PC-3 (cell line): ENCODE results near the gene PYDC2. TPM values are rescaled to one million over a fixed set of nuclear protein-coding genes. Genes with fewer than 3 reads are reported as not detected.
"Not testable (repeated sequence)": the region's sequence is repeated elsewhere in the genome, so short reads cannot be mapped to it uniquely, and the experiment has no call there.

Experiments
- ATAC-seq: fragments of 200-7000 bp; cut with Tn5 transposase; 2 replicates; pipeline ENCODE4 v1.9.1; 2020; ENCODE audit warnings: mild to moderate bottlenecking, moderate library complexity
- BruUV-seq: library from RNA; stranded (reverse); fragments of 400-500 nt; replicated peaks from 2 replicates; lab custom pipeline; 2021; lab: Mats Ljungman, UMichigan
- CTCF ChIA-PET: fragments of 300-600 bp; sonication (Branson Sonifier 250); formaldehyde crosslinking; loops from one replicate; lab custom pipeline; 2022; ENCODE audit warnings: antibody characterized with exemption; lab: Charles Lee
- POLR2A ChIA-PET: fragments of 300-600 bp; sonication (Branson Sonifier 250); formaldehyde crosslinking; loops from one replicate; lab custom pipeline; 2022; ENCODE audit warnings: antibody characterized with exemption; ENCODE audit not compliant: unreplicated experiment; lab: Charles Lee
- DNase-seq: peaks from one replicate; pipeline ENCODE4 v3.0.0-alpha.2; 2015
- H2AFZ ChIP-seq: fragments of 300-600 bp; sonication (generic); 2 replicates; pipeline ENCODE4 v1.6.0; 2016; ENCODE audit warnings: antibody characterized with exemption, low read length
- H3F3A ChIP-seq: fragments of 300-600 bp; sonication (generic); one replicate; pipeline ENCODE4 v1.6.0; 2017; ENCODE audit warnings: antibody characterized with exemption, low read length, control low read depth, mild to moderate bottlenecking; ENCODE audit not compliant: unreplicated experiment
- H3K27ac ChIP-seq: fragments of 300-600 bp; sonication (generic); 2 replicates; pipeline ENCODE4 v1.5.1; 2016; ENCODE audit warnings: mild to moderate bottlenecking, low read length
- H3K27me3 ChIP-seq: fragments of 300-600 bp; sonication (generic); 2 replicates; pipeline ENCODE4 v1.6.1; 2016; ENCODE audit warnings: low read length, mixed read lengths
- H3K36me3 ChIP-seq: fragments of 300-600 bp; sonication (generic); 2 replicates; pipeline ENCODE4 v1.6.1; 2016; ENCODE audit warnings: low read depth, mixed run types, low read length, mixed read lengths
- H3K4me1 ChIP-seq: fragments of 300-600 bp; sonication (generic); 2 replicates; pipeline ENCODE4 v1.5.1; 2016; ENCODE audit warnings: low read length; ENCODE audit not compliant: insufficient read depth
- H3K4me2 ChIP-seq: fragments of 300-600 bp; sonication (generic); 2 replicates; pipeline ENCODE4 v1.6.0; 2016; ENCODE audit warnings: low read length
- H3K4me3 ChIP-seq: fragments of 300-600 bp; sonication (generic); 2 replicates; pipeline ENCODE4 v1.5.1; 2016; ENCODE audit warnings: mild to moderate bottlenecking, low read length, mixed read lengths
- H3K79me2 ChIP-seq: fragments of 300-600 bp; sonication (generic); 2 replicates; pipeline ENCODE4 v1.6.1; 2017; ENCODE audit warnings: low read length, mixed read lengths
- H3K9ac ChIP-seq: fragments of 300-600 bp; sonication (generic); 2 replicates; pipeline ENCODE4 v1.6.0; 2016; ENCODE audit warnings: mild to moderate bottlenecking, low read length
- H3K9me2 ChIP-seq: fragments of 300-600 bp; sonication (generic); replicated peaks from 2 replicates; pipeline ENCODE4 v1.6.1; 2016; ENCODE audit warnings: mixed run types, low read length, mixed read lengths
- H3K9me3 ChIP-seq: fragments of 300-600 bp; sonication (generic); 2 replicates; pipeline ENCODE4 v1.6.1; 2016; ENCODE audit warnings: low read length, mixed read lengths
- H4K20me1 ChIP-seq: fragments of 300-600 bp; sonication (generic); 2 replicates; pipeline ENCODE4 v1.6.1; 2016; ENCODE audit warnings: low read length, mixed read lengths
- CTCF ChIP-seq: fragments of 300-600 bp; sonication (generic); conservative IDR thresholded peaks from 2 replicates; pipeline ENCODE4 v1.5.1; 2017; ENCODE audit warnings: antibody characterized with exemption, low read depth, mild to moderate bottlenecking, low read length
- EZH2 ChIP-seq: fragments of 300-600 bp; sonication (generic); IDR thresholded peaks from one replicate; pipeline ENCODE4 v1.6.1; 2017; ENCODE audit warnings: antibody characterized with exemption, mild to moderate bottlenecking, low read length; ENCODE audit not compliant: unreplicated experiment
- EZH2phosphoT487 ChIP-seq: fragments of 300-600 bp; sonication (generic); IDR thresholded peaks from 2 replicates; pipeline ENCODE4 v1.6.1; 2018; ENCODE audit warnings: mild to moderate bottlenecking, antibody characterized with exemption, low read length, borderline replicate concordance
- intact Hi-C: fragments of 100-400 bp; cut with micrococcal nuclease; formaldehyde crosslinking; loops from 2 replicates; pipeline ENCODE4 v1.9.0; 2023
- total RNA-seq: library from RNA; depleted of rRNA; stranded (reverse); fragments of >200 nt; gene quantifications from 2 replicates; pipeline ENCODE4 v1.2.3, GENCODE V29; 2014

Gene PYDC2
- total RNA-seq, 1 experiment from 2014 or later = not detected

- Histone ChIP-seq H3K9me3 (no peaks in the 10 kb centered on the region), H2AFZ (no peak overlapping the region), H3K9me2 (no peaks in the 10 kb centered on the region), H3K27ac (no peak overlapping the region), H3K4me1 (peaks cover 14% of the 10 kb centered on the region; the same call in 1 of the 2 replicates), H4K20me1 (no peaks in the 10 kb centered on the region), H3K4me2 (0 out of 2 replicates have a peak overlapping the region, but pooled peaks have one; percentile 23), H3K27me3 (no peaks in the 10 kb centered on the region), H3K79me2 (no peaks in the 10 kb centered on the region), H3K9ac (no peak overlapping the region), H3F3A (no peaks in the 10 kb centered on the region), H3K4me3 (no peak overlapping the region), H3K36me3 (no peaks in the 10 kb centered on the region)
- DNase-seq (peak; percentile 45), ATAC-seq (peak; percentile 83)
- ChIA-PET CTCF (no interaction called here), POLR2A (no interaction called here)
- TF ChIP-seq CTCF (no peak), EZH2 (no peak), EZH2phosphoT487 (no peak)
- intact Hi-C loops = no loop called here
- no TSS peak for BruUV-seq
These were observed 15.3 kb downstream of the PYDC2 start for GRCh38 chr3:191476066-191476772.

GRCh38 chr3:191483994-191484393 is 23.0 kb downstream of the PYDC2 start:
- H4K20me1 ChIP-seq, ATAC-seq, H3K27me3 ChIP-seq, H3K79me2 ChIP-seq, H3K4me3 ChIP-seq, H3K36me3 ChIP-seq, POLR2A ChIA-PET, H3K9ac ChIP-seq, H3K9me3 ChIP-seq, H3K4me2 ChIP-seq, CTCF ChIA-PET, H3F3A ChIP-seq, intact Hi-C loops, BruUV-seq, H3K9me2 ChIP-seq, DNase-seq: not testable (repeated sequence)
- 0 out of 2 replicates have a peak overlapping the region, but pooled peaks have one; percentile 46 for H2AFZ ChIP-seq
- peak overlapping the region; percentile 19; the same call in 1 of the 2 replicates for H3K27ac ChIP-seq
- peaks cover 11% of the 10 kb centered on the region for H3K4me1 ChIP-seq

- Histone ChIP-seq H3K27me3 (no peaks in the 10 kb centered on the region), H3K79me2 (no peaks in the 10 kb centered on the region), H3K4me3 (no peak overlapping the region), H3K9ac (no peak overlapping the region), H3K9me3 (no peaks in the 10 kb centered on the region), H2AFZ (0 out of 2 replicates have a peak overlapping the region, but pooled peaks have one; percentile 46), H3K27ac (peak overlapping the region; percentile 19; the same call in 1 of the 2 replicates), H3K4me2 (no peak overlapping the region; the same call in 1 of the 2 replicates), H3K36me3 (no peaks in the 10 kb centered on the region), H3K4me1 (peaks cover 11% of the 10 kb centered on the region), H3F3A (no peaks in the 10 kb centered on the region), H3K9me2 (no peaks in the 10 kb centered on the region), H4K20me1 (no peaks in the 10 kb centered on the region)
- ChIA-PET POLR2A (no interaction called here), CTCF (no interaction called here)
- intact Hi-C loops = no loop called here
- DNase-seq (peak; percentile 75), ATAC-seq (peak; percentile 73)
- no TSS peak for BruUV-seq
- TF ChIP-seq EZH2 = no peak
These were observed 23.5 kb downstream of the PYDC2 start for GRCh38 chr3:191484461-191484860.
